IMR-90 (cell line): ENCODE data around the gene ALKBH3. TPM values are rescaled to one million over a fixed set of nuclear protein-coding genes. Genes with fewer than 3 reads are reported as not detected.

Experiments used
- FOS ChIP-seq: fragments of 150-350 bp; IDR thresholded peaks from 2 replicates; pipeline ENCODE4 v1.6.1; 2016; ENCODE audit warnings: low read depth, low read length
- RAD21 ChIP-seq: IDR thresholded peaks from 2 replicates; pipeline ENCODE4 v1.6.1; 2012; ENCODE audit warnings: low read length, improper control_type of control experiment
- RCOR1 ChIP-seq: IDR thresholded peaks from 2 replicates; pipeline ENCODE4 v1.6.1; 2012; ENCODE audit warnings: mild to moderate bottlenecking, low read length, improper control_type of control experiment; ENCODE audit not compliant: insufficient replicate concordance
- RFX5 ChIP-seq: IDR thresholded peaks from 2 replicates; pipeline ENCODE4 v1.8.0; 2012; ENCODE audit warnings: low read depth, mild to moderate bottlenecking, low read length, moderate library complexity
- SMC3 ChIP-seq: fragments of 150-350 bp; IDR thresholded peaks from 2 replicates; pipeline ENCODE4 v1.6.1; 2016; ENCODE audit warnings: low read depth, mild to moderate bottlenecking, antibody characterized with exemption, low read length, moderate library complexity
- polyA plus RNA-seq, 3 experiments: library from polyadenylated mRNA; depleted of rRNA; stranded (reverse); fragments of >200 nt; gene quantifications; 2 replicates each; pipeline ENCODE4 v1.2.3, GENCODE V29; 2012; ENCODE audit warnings: low replicate concordance in 1 of 3
- total RNA-seq: library from RNA; depleted of rRNA; stranded (reverse); fragments of >200 nt; gene quantifications from 2 replicates; pipeline ENCODE4 v1.2.3, GENCODE V29; 2012
- TF ChIP-seq, protein P1 (sequence below): fragments of 150-350 bp; IDR thresholded peaks from 2 replicates; pipeline ENCODE4 v1.6.1; 2016; ENCODE audit warnings: low read depth, mild to moderate bottlenecking, low read length, moderate library complexity, borderline replicate concordance

The ALKBH3 gene
- total and polyA plus RNA-seq, 2 of the 4 experiments (the other 2 are of a cell fraction) = 27.7 to 62.9 TPM

DNA sequence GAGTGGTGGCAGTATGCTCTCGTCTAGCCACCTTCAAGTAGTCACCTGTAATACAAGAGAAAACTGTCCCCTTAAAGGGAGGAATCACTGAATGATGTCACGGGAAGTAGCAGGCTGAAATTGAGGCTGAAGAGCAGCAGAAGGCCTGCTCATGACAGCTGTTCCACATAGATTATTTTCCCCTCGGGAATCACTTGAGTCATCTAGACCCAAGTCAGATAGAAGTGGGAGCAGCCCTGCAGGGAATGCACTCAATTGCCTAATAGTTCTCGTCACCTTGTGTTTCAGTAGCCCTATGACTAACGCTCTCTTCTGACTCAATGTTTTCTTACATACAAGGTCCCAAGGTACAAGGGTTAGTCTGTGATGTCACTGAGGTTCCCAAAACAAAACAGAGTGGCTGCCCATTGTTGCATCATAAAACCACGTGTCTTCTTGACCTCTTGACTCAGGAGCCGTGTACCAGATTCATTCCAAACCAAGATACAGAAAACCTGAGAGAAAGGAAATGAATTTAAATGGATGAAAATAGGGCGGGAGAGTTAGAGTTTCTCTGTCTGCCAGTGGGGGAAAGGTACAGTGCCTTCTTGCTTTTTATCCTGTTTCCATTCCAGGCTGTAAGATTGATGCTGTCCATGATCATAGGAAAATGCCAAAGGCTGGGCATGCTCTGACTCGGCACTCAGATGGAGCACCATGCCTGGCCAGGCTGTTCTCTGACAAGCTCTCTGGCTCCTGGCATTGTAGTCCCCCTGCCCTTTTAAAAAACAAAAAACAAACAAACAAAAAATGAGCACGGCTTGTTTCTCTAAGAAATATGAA, 40.2 kb downstream of the ALKBH3 start (continued):
- TF ChIP-seq FOS = peak; percentile 100
- peak; percentile 97 for TF ChIP-seq RCOR1
- TF ChIP-seq RFX5 = no peak
- 0 out of 2 replicates have a peak, but pooled peaks have one; percentile 14 for TF ChIP-seq SMC3
- no peak for TF ChIP-seq RAD21
- TF ChIP-seq, protein P1, sequence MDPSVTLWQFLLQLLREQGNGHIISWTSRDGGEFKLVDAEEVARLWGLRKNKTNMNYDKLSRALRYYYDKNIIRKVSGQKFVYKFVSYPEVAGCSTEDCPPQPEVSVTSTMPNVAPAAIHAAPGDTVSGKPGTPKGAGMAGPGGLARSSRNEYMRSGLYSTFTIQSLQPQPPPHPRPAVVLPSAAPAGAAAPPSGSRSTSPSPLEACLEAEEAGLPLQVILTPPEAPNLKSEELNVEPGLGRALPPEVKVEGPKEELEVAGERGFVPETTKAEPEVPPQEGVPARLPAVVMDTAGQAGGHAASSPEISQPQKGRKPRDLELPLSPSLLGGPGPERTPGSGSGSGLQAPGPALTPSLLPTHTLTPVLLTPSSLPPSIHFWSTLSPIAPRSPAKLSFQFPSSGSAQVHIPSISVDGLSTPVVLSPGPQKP = no peak
